ENCODE measurements around the gene GSE1. TPM values are rescaled to one million over a fixed set of nuclear protein-coding genes. Genes with fewer than 3 reads are reported as not detected.
A peak's percentile ranks its signal among the peaks of the same experiment; 100 is the strongest.

Gene GSE1
- total and polyA plus RNA-seq, 9 of the 15 experiments (the other 6 are each of a cell fraction or from before 2014, with no cell fraction given): 12.2 to 244 (median 57.9) TPM

GRCh38 chr16:85637808-85638647 lies 24.9 kb downstream of the GSE1 start:
- Histone ChIP-seq H3K4me3 (no peak overlapping the region), H3K79me2 (ENCODE audit: control insufficient read depth, insufficient read depth, low read length) (peaks cover 99% of the 10 kb centered on the region), H3K9ac (ENCODE audit: insufficient read depth in 1 of 2, low read depth in 2 of 2, low read length in 2 of 2) (no peak overlapping the region), H3K4me2 (ENCODE audit: insufficient read depth, low read length) (no peak overlapping the region), H3K27ac (ENCODE audit: extremely low read depth, low read depth, low read length) (no peak overlapping the region), H3K4me1 (replicated peaks in 1 of 2; ENCODE audit: control insufficient read depth in 2 of 2, insufficient read depth in 2 of 2, low read length in 2 of 2) (peaks cover 0 to 97% of the 10 kb centered on the region in 2 experiments; a peak in 2 of 5 replicates), H3K27me3 (ENCODE audit: control insufficient read depth in 2 of 2, insufficient read depth in 2 of 2, low read length in 2 of 2) (no peaks in the 10 kb centered on the region), H3K9me3 (replicated peaks; ENCODE audit: control insufficient read depth, insufficient read depth, low read depth, low read length) (no peaks in the 10 kb centered on the region), H2AFZ (ENCODE audit: low read depth, low read length) (no peak overlapping the region), H3K36me3 (ENCODE audit: control insufficient read depth, insufficient read depth, low read length) (peaks cover 99% of the 10 kb centered on the region; the same call in 2 of the 3 replicates), H4K20me1 (replicated peaks; ENCODE audit: control insufficient read depth, insufficient read depth, low read length) (peaks cover 85% of the 10 kb centered on the region), H3K9me1 (ENCODE audit: control insufficient read depth, insufficient read depth, low read length) (peaks cover 7% of the 10 kb centered on the region)
- ChIA-PET POLR2A (interaction anchor here (1.2 to 1.3 kb wide), 2 partner anchors 13 to 32 kb away, joined by 3 to 7 read pairs; no protein-coding TSS in a partner anchor), CTCF (ENCODE audit: low intra/inter-chr PET ratio) (no interaction called here)
- TF ChIP-seq RBFOX2 (IDR thresholded peaks at IDR 0.05; ENCODE audit: low read depth, low read length): peak; percentile 27; the same call in 1 of the 2 replicates
- peak; percentile 41 for TF ChIP-seq ZFP36 (IDR thresholded peaks at IDR 0.05; ENCODE audit: low read depth, low read length, partially characterized antibody)
- TF ChIP-seq PCBP1 (IDR thresholded peaks at IDR 0.05; ENCODE audit: low read depth, low read length, poor library complexity, severe bottlenecking): peak; percentile 22
- no peak for TF ChIP-seq BRD9 (IDR thresholded peaks at IDR 0.05; ENCODE audit: low read depth, partially characterized antibody)
- TF ChIP-seq POLR2G (IDR thresholded peaks at IDR 0.05; ENCODE audit: low read depth, low read length): peak; percentile 65
- 92% methylated on average over 19 of the region's 37 CpGs for WGBS (ENCODE audit: insufficient coverage, low coverage, missing lambda C conversion rate)
- ATAC-seq: no peak
- no peak for DNase-seq (ENCODE audit: extremely low read depth in 1 of 4, low spot score in 3 of 4)
- intact Hi-C loops (cut with micrococcal nuclease): no loop called here
- no TSS peak for BruUV-seq (replicated peaks)
- in situ Hi-C loops (cut with MboI): no loop called here
- no peak for FAIRE-seq
